IPS-15b (cell line): ENCODE results near the gene MAGI1.
"Not testable (repeated sequence)": the region's sequence is repeated elsewhere in the genome, so short reads cannot be mapped to it uniquely, and the experiment has no call there.

Experiments used
- H3K27me3 ChIP-seq: one replicate; pipeline ENCODE4 v1.6.1; 2013; ENCODE audit warnings: low read length; ENCODE audit not compliant: control insufficient read depth, insufficient read depth
- H3K36me3 ChIP-seq: one replicate; pipeline ENCODE4 v1.6.1; 2013; ENCODE audit warnings: low read length; ENCODE audit not compliant: control insufficient read depth, insufficient read depth
- H3K4me1 ChIP-seq: one replicate; pipeline ENCODE4 v1.6.1; 2013; ENCODE audit warnings: mild to moderate bottlenecking, low read length; ENCODE audit not compliant: control insufficient read depth, insufficient read depth
- H3K4me3 ChIP-seq: one replicate; pipeline ENCODE4 v1.5.1; 2013; ENCODE audit warnings: low read depth, low read length
- H3K9ac ChIP-seq: one replicate; pipeline ENCODE4 v1.6.1; 2013; ENCODE audit warnings: low read depth, mild to moderate bottlenecking, low read length
- H3K9me3 ChIP-seq: one replicate; pipeline ENCODE4 v1.6.1; 2013; ENCODE audit warnings: mild to moderate bottlenecking, low read length; ENCODE audit not compliant: control insufficient read depth, insufficient read depth

Gene MAGI1

GRCh38 chr3:65549626-65549959 lies 489.1 kb downstream of the MAGI1 start:
- Histone ChIP-seq H3K27me3 (no peaks in the 10 kb centered on the region), H3K9me3 (no peaks in the 10 kb centered on the region), H3K4me3 (peak overlapping the region; percentile 58), H3K4me1 (peaks cover 19% of the 10 kb centered on the region), H3K36me3 (no peaks in the 10 kb centered on the region), H3K9ac (no peak overlapping the region)

GRCh38 chr3:65548848-65549625 lies 489.7 kb downstream of the MAGI1 start:
- no peaks in the 10 kb centered on the region for H3K36me3 ChIP-seq
- H3K27me3 ChIP-seq: no peaks in the 10 kb centered on the region
- H3K9me3 ChIP-seq: no peaks in the 10 kb centered on the region
- H3K4me3 ChIP-seq: peak overlapping the region; percentile 58
- peaks cover 17% of the 10 kb centered on the region for H3K4me1 ChIP-seq
- peak overlapping the region; percentile 10 for H3K9ac ChIP-seq

GRCh38 chr3:65545429-65545828 lies 493.3 kb downstream of the MAGI1 start:
- no peaks in the 10 kb centered on the region for H3K27me3 ChIP-seq
- H3K9ac ChIP-seq: no peak overlapping the region
- H3K36me3 ChIP-seq: no peaks in the 10 kb centered on the region
- H3K4me1 ChIP-seq: peaks cover 17% of the 10 kb centered on the region
- H3K9me3 ChIP-seq: no peaks in the 10 kb centered on the region
- no peak overlapping the region for H3K4me3 ChIP-seq

GRCh38 chr3:65543391-65543790 lies 495.3 kb downstream of the MAGI1 start:
- H3K9me3 ChIP-seq, H3K9ac ChIP-seq, H3K4me3 ChIP-seq, H3K27me3 ChIP-seq, H3K36me3 ChIP-seq: not testable (repeated sequence)
- peaks cover 30% of the 10 kb centered on the region for H3K4me1 ChIP-seq

- Histone ChIP-seq H3K4me3 (no peak overlapping the region), H3K9ac (no peak overlapping the region), H3K27me3 (no peaks in the 10 kb centered on the region), H3K4me1 (peaks cover 29% of the 10 kb centered on the region), H3K9me3 (no peaks in the 10 kb centered on the region), H3K36me3 (no peaks in the 10 kb centered on the region)
Measured at GRCh38 chr3:65540666-65541065, 498.1 kb downstream of the MAGI1 start.

- Histone ChIP-seq H3K27me3 (no peaks in the 10 kb centered on the region), H3K4me1 (peaks cover 29% of the 10 kb centered on the region), H3K9ac (no peak overlapping the region), H3K36me3 (no peaks in the 10 kb centered on the region), H3K9me3 (no peaks in the 10 kb centered on the region), H3K4me3 (peak overlapping the region; percentile 19)
Measured at GRCh38 chr3:65539616-65540015, 499.1 kb downstream of the MAGI1 start.

- H3K36me3 ChIP-seq: no peaks in the 10 kb centered on the region
- peaks cover 32% of the 10 kb centered on the region for H3K4me1 ChIP-seq
- no peaks in the 10 kb centered on the region for H3K9me3 ChIP-seq
Measured at GRCh38 chr3:65538101-65538500, 500.6 kb downstream of the MAGI1 start.

GRCh38 chr3:65537109-65537508 lies 501.6 kb downstream of the MAGI1 start:
- Histone ChIP-seq H3K36me3 (no peaks in the 10 kb centered on the region), H3K4me3 (no peak overlapping the region), H3K9ac (no peak overlapping the region), H3K4me1 (peaks cover 32% of the 10 kb centered on the region), H3K27me3 (no peaks in the 10 kb centered on the region), H3K9me3 (no peaks in the 10 kb centered on the region)

More at GRCh38 chr3:65538101-65538500, 500.6 kb downstream of the MAGI1 start:
- no peak overlapping the region for H3K9ac ChIP-seq
- H3K4me3 ChIP-seq: no peak overlapping the region
- no peaks in the 10 kb centered on the region for H3K27me3 ChIP-seq

GRCh38 chr3:65535260-65535659 lies 503.5 kb downstream of the MAGI1 start:
- Histone ChIP-seq H3K9ac (no peak overlapping the region), H3K36me3 (no peaks in the 10 kb centered on the region), H3K4me3 (no peak overlapping the region), H3K4me1 (peaks cover 23% of the 10 kb centered on the region), H3K27me3 (no peaks in the 10 kb centered on the region), H3K9me3 (no peaks in the 10 kb centered on the region)

- Histone ChIP-seq H3K36me3 (no peaks in the 10 kb centered on the region), H3K9ac (no peak overlapping the region), H3K4me3 (no peak overlapping the region), H3K4me1 (peaks cover 18% of the 10 kb centered on the region), H3K9me3 (no peaks in the 10 kb centered on the region), H3K27me3 (no peaks in the 10 kb centered on the region)
Measured at GRCh38 chr3:65534805-65535204, 503.9 kb downstream of the MAGI1 start.

- Histone ChIP-seq H3K36me3 (no peaks in the 10 kb centered on the region), H3K9me3 (no peaks in the 10 kb centered on the region), H3K27me3 (no peaks in the 10 kb centered on the region), H3K4me1 (peaks cover 3% of the 10 kb centered on the region), H3K9ac (no peak overlapping the region), H3K4me3 (no peak overlapping the region)
Measured at GRCh38 chr3:65532749-65533148, 506.0 kb downstream of the MAGI1 start.

- H3K9me3 ChIP-seq: no peaks in the 10 kb centered on the region
- no peaks in the 10 kb centered on the region for H3K27me3 ChIP-seq
- no peak overlapping the region for H3K9ac ChIP-seq
- H3K4me1 ChIP-seq: peaks cover 3% of the 10 kb centered on the region
- no peak overlapping the region for H3K4me3 ChIP-seq
- H3K36me3 ChIP-seq: no peaks in the 10 kb centered on the region
Measured at GRCh38 chr3:65532215-65532614, 506.5 kb downstream of the MAGI1 start.
